H1 (cell line): ENCODE measurements around the gene ALG9. TPM values are rescaled to one million over a fixed set of nuclear protein-coding genes. Genes with fewer than 3 reads are reported as not detected.

Source experiments
- CTCF ChIA-PET: fragments of 300-600 bp; sonication (Branson Sonifier 250); formaldehyde crosslinking; loops from one replicate; lab custom pipeline; 2021; ENCODE audit not compliant: partially characterized antibody; lab: Charles Lee
- POLR2A ChIA-PET: fragments of 300-600 bp; sonication (Branson Sonifier 250); formaldehyde crosslinking; loops from one replicate; lab custom pipeline; 2021; ENCODE audit warnings: inconsistent platforms; ENCODE audit not compliant: partially characterized antibody; lab: Charles Lee
- DNase-seq, 2 experiments: peaks; one replicate each; pipeline versions ENCODE4 v3.0.0 to v3.0.0-alpha.2; 2010 to 2022; ENCODE audit warnings: low spot score in 2 of 2, low read depth in 1 of 2, mixed read lengths in 1 of 2
- FAIRE-seq: peaks from 2 replicates; lab custom pipeline; 2011; peaks lifted over from hg19 to GRCh38; lab: Jason Lieb, UNC
- H2AFZ ChIP-seq: 2 replicates; pipeline ENCODE4 v1.8.1; 2012; ENCODE audit warnings: low read length, inconsistent platforms
- H2AK5ac ChIP-seq: 2 replicates; pipeline ENCODE4 v1.6.1; 2013; ENCODE audit warnings: low read depth, low read length
- H2BK120ac ChIP-seq: replicated peaks from 2 replicates; pipeline ENCODE3; 2013; ENCODE audit warnings: low read depth, low read length, inconsistent platforms
- H2BK12ac ChIP-seq: 2 replicates; pipeline ENCODE4 v1.6.1; 2013; ENCODE audit warnings: low read depth, low read length
- H2BK15ac ChIP-seq: 2 replicates; pipeline ENCODE4 v1.6.1; 2013; ENCODE audit warnings: low read length
- H2BK20ac ChIP-seq: 2 replicates; pipeline ENCODE4 v1.6.1; 2013; ENCODE audit warnings: low read length
- H2BK5ac ChIP-seq: 2 replicates; pipeline ENCODE4 v1.6.1; 2013; ENCODE audit warnings: low read depth, low read length
- H3K14ac ChIP-seq: 2 replicates; pipeline ENCODE4 v1.6.1; 2013; ENCODE audit warnings: inconsistent platforms; ENCODE audit not compliant: insufficient read length
- H3K18ac ChIP-seq: 2 replicates; pipeline ENCODE4 v1.6.1; 2013; ENCODE audit warnings: low read length; ENCODE audit errors: extremely low read depth
- H3K23ac ChIP-seq: 2 replicates; pipeline ENCODE4 v1.6.1; 2013; ENCODE audit warnings: inconsistent platforms; ENCODE audit not compliant: insufficient read length
- H3K23me2 ChIP-seq: 2 replicates; pipeline ENCODE4 v1.6.1; 2013; ENCODE audit warnings: low read depth, low read length
- H3K27ac ChIP-seq: 2 replicates; pipeline ENCODE4 v1.6.1; 2011; ENCODE audit warnings: low read depth, low read length, inconsistent platforms
- H3K27me3 ChIP-seq, 4 experiments: replicated peaks in 1 of 4; 1 replicate in 1 of 4; 2 replicates in 3 of 4; pipeline versions ENCODE4 v1.6.1 to v1.8.1; 2011 to 2013; ENCODE audit warnings: low read length in 3 of 4, mild to moderate bottlenecking in 3 of 4, inconsistent platforms in 2 of 4, mixed read lengths in 2 of 4, moderate library complexity in 1 of 4; ENCODE audit not compliant: control insufficient read depth in 3 of 4, insufficient read depth in 3 of 4; ENCODE audit errors: extremely low read depth in 1 of 4
- H3K36me3 ChIP-seq, 4 experiments: 2 replicates each; pipeline versions ENCODE4 v1.6.1 to v1.8.1; 2011 to 2013; ENCODE audit warnings: mild to moderate bottlenecking in 4 of 4, low read length in 3 of 4, moderate library complexity in 2 of 4, control low read depth in 1 of 4, inconsistent platforms in 1 of 4; ENCODE audit not compliant: insufficient read depth in 4 of 4, control insufficient read depth in 2 of 4
- H3K4ac ChIP-seq: replicated peaks from 2 replicates; pipeline ENCODE3; 2013; ENCODE audit warnings: low read length, low read depth, mixed read lengths, inconsistent platforms; ENCODE audit not compliant: insufficient read length
- H3K4me1 ChIP-seq, 4 experiments: replicated peaks in 1 of 4; 1 replicate in 1 of 4; 2 replicates in 3 of 4; pipeline versions ENCODE4 v1.6.1 to v1.8.1; 2011 to 2013; ENCODE audit warnings: low read length in 3 of 4, inconsistent platforms in 2 of 4, mixed read lengths in 1 of 4; ENCODE audit not compliant: insufficient read depth in 4 of 4, control insufficient read depth in 3 of 4
- H3K4me2 ChIP-seq, 2 experiments: 2 replicates each; pipeline versions ENCODE4 v1.6.1 to v1.8.1; 2011 to 2013; ENCODE audit warnings: low read depth in 2 of 2, low read length in 2 of 2, control low read depth in 1 of 2, inconsistent platforms in 1 of 2, mild to moderate bottlenecking in 1 of 2; ENCODE audit not compliant: insufficient read depth in 1 of 2
- H3K4me3 ChIP-seq, 4 experiments: fragments of 200-600, 300-600 bp in 1 of 4; sonication (generic), shearing (Covaris generic), sonication (Bioruptor Twin) in 1 of 4; 2 replicates each; pipeline versions ENCODE4 v1.5.1 to v1.8.1; 2011 to 2016; ENCODE audit warnings: low read length in 4 of 4, low read depth in 3 of 4, control low read depth in 2 of 4, inconsistent platforms in 2 of 4, mild to moderate bottlenecking in 2 of 4, mixed read lengths in 1 of 4, moderate library complexity in 1 of 4; ENCODE audit not compliant: insufficient read depth in 2 of 4; ENCODE audit errors: extremely low read depth in 1 of 4
- H3K56ac ChIP-seq: replicated peaks from 2 replicates; pipeline ENCODE3; 2013; ENCODE audit warnings: low read depth, mild to moderate bottlenecking, mixed read lengths, low read length, inconsistent platforms; ENCODE audit not compliant: insufficient read length
- H3K79me1 ChIP-seq: 2 replicates; pipeline ENCODE4 v1.6.1; 2013; ENCODE audit warnings: low read depth, low read length, control low read depth
- H3K79me2 ChIP-seq, 2 experiments: 2 replicates each; pipeline versions ENCODE4 v1.6.1 to v1.8.1; 2012 to 2013; ENCODE audit warnings: low read length in 2 of 2, mild to moderate bottlenecking in 2 of 2, inconsistent platforms in 1 of 2; ENCODE audit not compliant: insufficient read depth in 2 of 2, control insufficient read depth in 1 of 2
- H3K9ac ChIP-seq, 4 experiments: replicated peaks in 1 of 4; 1 replicate in 1 of 4; 2 replicates in 3 of 4; pipeline versions ENCODE4 v1.6.1 to v1.8.1; 2011 to 2013; ENCODE audit warnings: low read depth in 3 of 4, low read length in 3 of 4, control low read depth in 2 of 4, mild to moderate bottlenecking in 2 of 4, moderate library complexity in 2 of 4, inconsistent platforms in 1 of 4; ENCODE audit errors: extremely low read depth in 1 of 4
- H3K9me3 ChIP-seq, 2 experiments: 2 replicates each; pipeline versions ENCODE4 v1.6.1 to v1.8.1; 2012 to 2013; ENCODE audit warnings: mild to moderate bottlenecking in 2 of 2, moderate library complexity in 2 of 2, control low read depth in 1 of 2, inconsistent platforms in 1 of 2, low read depth in 1 of 2, low read length in 1 of 2, mixed read lengths in 1 of 2; ENCODE audit not compliant: insufficient read depth in 2 of 2
- H4K20me1 ChIP-seq, 2 experiments: replicated peaks in 1 of 2; 2 replicates each; pipeline versions ENCODE3 to v1.8.1; 2011 to 2013; ENCODE audit warnings: inconsistent platforms in 2 of 2, low read length in 2 of 2, mild to moderate bottlenecking in 1 of 2; ENCODE audit not compliant: insufficient read depth in 2 of 2, control insufficient read depth in 1 of 2
- H4K5ac ChIP-seq: 2 replicates; pipeline ENCODE4 v1.6.1; 2013; ENCODE audit warnings: low read length, low read depth, mixed read lengths, inconsistent platforms; ENCODE audit not compliant: insufficient read length
- H4K8ac ChIP-seq: 2 replicates; pipeline ENCODE4 v1.8.0; 2013; ENCODE audit warnings: mild to moderate bottlenecking, moderate library complexity, low read length, inconsistent platforms; ENCODE audit not compliant: insufficient read depth; ENCODE audit errors: extremely low read depth
- H4K91ac ChIP-seq: replicated peaks from 2 replicates; pipeline ENCODE3; 2013; ENCODE audit warnings: low read length, mixed read lengths, inconsistent platforms; ENCODE audit not compliant: insufficient read length
- CHD2 ChIP-seq: IDR thresholded peaks from 2 replicates; pipeline ENCODE4 v1.6.1; 2012; ENCODE audit warnings: low read length, improper control_type of control experiment
- CTBP2 ChIP-seq: IDR thresholded peaks from 2 replicates; pipeline ENCODE4 v1.7.0; 2011; ENCODE audit warnings: borderline replicate concordance, mild to moderate bottlenecking, moderate library complexity, mixed read lengths, low read length; ENCODE audit not compliant: insufficient read depth, insufficient read length
- EGR1 ChIP-seq: IDR thresholded peaks from 2 replicates; pipeline ENCODE4 v1.6.1; 2011; ENCODE audit warnings: low read depth, low read length, borderline replicate concordance
- JUND ChIP-seq: IDR thresholded peaks from 2 replicates; pipeline ENCODE4 v1.6.1; 2011; ENCODE audit warnings: mild to moderate bottlenecking, improper control_type of control experiment, low read length
- POU5F1 ChIP-seq: IDR thresholded peaks from 2 replicates; pipeline ENCODE4 v1.6.1; 2011; ENCODE audit warnings: low read depth, mild to moderate bottlenecking, low read length, moderate library complexity
- SIN3A ChIP-seq, 2 experiments: IDR thresholded peaks in 1 of 2; conservative IDR thresholded peaks in 1 of 2; 2 replicates each; pipeline ENCODE4 v1.6.1; 2011 to 2012; ENCODE audit warnings: low read length in 2 of 2, improper control_type of control experiment in 1 of 2, low read depth in 1 of 2, mild to moderate bottlenecking in 1 of 2
- SIX5 ChIP-seq: IDR thresholded peaks from 2 replicates; pipeline ENCODE4 v1.6.1; 2011; ENCODE audit warnings: mild to moderate bottlenecking, low read depth, low read length
- SP4 ChIP-seq: IDR thresholded peaks from 2 replicates; pipeline ENCODE4 v1.6.1; 2012; ENCODE audit warnings: low read length, inconsistent platforms
- TAF1 ChIP-seq: IDR thresholded peaks from 2 replicates; pipeline ENCODE4 v1.6.1; 2011; ENCODE audit warnings: mild to moderate bottlenecking, low read depth, low read length
- WGBS, 2 experiments: shearing (Covaris generic) in 1 of 2; methylation state at CpG; one replicate each; pipeline versions ENCODE4 v1.1.6 to v1.1.7; 2013 to 2015; ENCODE audit warnings: low lambda C conversion rate in 2 of 2, mixed read lengths in 2 of 2, inconsistent platforms in 1 of 2, low coverage in 1 of 2, missing lambda C conversion rate in 1 of 2; ENCODE audit not compliant: insufficient replicate concordance in 2 of 2, insufficient coverage in 1 of 2, insufficient read length in 1 of 2; ENCODE audit errors: extremely low coverage in 1 of 2, missing lambda C conversion rate in 1 of 2; 5-methylcytosine and 5-hydroxymethylcytosine counted together
- polyA plus RNA-seq, 7 experiments: library from polyadenylated mRNA; depleted of rRNA in 3 of 7; stranded (reverse) in 5 of 7; unstranded in 2 of 7; fragments of >200 nt in 5 of 7; fragments of 200-250 nt in 2 of 7; gene quantifications; 1 replicate in 5 of 7; 2 replicates in 1 of 7; 4 replicates in 1 of 7; pipeline versions ENCODE4 v1.2.1 to v1.2.3, GENCODE V29; 2011 to 2013; ENCODE audit warnings: missing spikeins in 2 of 7, mixed read lengths in 2 of 7
- total RNA-seq: library from RNA; stranded (reverse); fragmentation: NEBNext Ultra II Directional; extraction: Animal tissue kit (Norgen Biotek cat#: 25700); gene quantifications from 2 replicates; pipeline ENCODE4 v1.2.1, GENCODE V29; 2021
- TF ChIP-seq, protein P1 (sequence below): IDR thresholded peaks from 2 replicates; pipeline ENCODE4 v1.6.1; 2012; ENCODE audit warnings: inconsistent platforms

Gene ALG9
- total and polyA plus RNA-seq, 2 of the 8 experiments (the other 6 are each of a cell fraction or from before 2014, with no cell fraction given): 23.5 to 24.5 TPM

GRCh38 chr11:111765984-111766833, 105.2 kb downstream of the ALG9 start, which contains the start of gene PPP2R1B:
PPP2R1B (minus strand) TSS chr11:111766389; CDS start chr11:111766361, 28 bp downstream.
- POLR2A ChIA-PET: interaction anchor here (0.6 to 4.0 kb wide), 21 partner anchors 10 to 311 kb away, joined by 3 to 25 read pairs (median 4); partner anchors contain the start of gene SIK2
- peak; percentile 58 for FAIRE-seq
- WGBS, 2 experiments: 1% methylated on average over 46 of the region's 61 CpGs; no CpG with 5 or more reads in 1 of the 2 experiments
- no peak for TF ChIP-seq CHD2
- peak; percentile 7 to 59; a peak in 1 of 4 replicates for TF ChIP-seq SIN3A (conservative IDR thresholded peaks at IDR 0.05 in 1 of 2, IDR thresholded peaks at IDR 0.05 in 1 of 2; ENCODE audit: low read depth in 1 of 2, low read length in 2 of 2)
- TF ChIP-seq EGR1: no peak
- no peak for TF ChIP-seq SP4
- TF ChIP-seq, protein P1, sequence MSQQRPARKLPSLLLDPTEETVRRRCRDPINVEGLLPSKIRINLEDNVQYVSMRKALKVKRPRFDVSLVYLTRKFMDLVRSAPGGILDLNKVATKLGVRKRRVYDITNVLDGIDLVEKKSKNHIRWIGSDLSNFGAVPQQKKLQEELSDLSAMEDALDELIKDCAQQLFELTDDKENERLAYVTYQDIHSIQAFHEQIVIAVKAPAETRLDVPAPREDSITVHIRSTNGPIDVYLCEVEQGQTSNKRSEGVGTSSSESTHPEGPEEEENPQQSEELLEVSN: peak; percentile 21
- TF ChIP-seq POU5F1: no peak
- TF ChIP-seq JUND: no peak
- no peak for TF ChIP-seq CTBP2
- peak; percentile 84 for TF ChIP-seq TAF1
- no peak for TF ChIP-seq SIX5

More at GRCh38 chr11:111765984-111766833, 105.2 kb downstream of the ALG9 start, which contains the start of gene PPP2R1B:
- peak within 1 kb of the TSS; percentile 74 to 91 (median 82) for H3K9ac ChIP-seq
- peak within 1 kb of the TSS; percentile 94 for H4K8ac ChIP-seq
- CTCF ChIA-PET: interaction anchor here (0.7 to 11.4 kb wide), 10 partner anchors 11 to 216 kb away, joined by 3 to 106 read pairs (median 4); partner anchors contain the start of gene SIK2
- peaks cover 6% of the 10 kb centered on the region for H3K23me2 ChIP-seq
- peak; percentile 43 to 86 for DNase-seq
- H4K91ac ChIP-seq: peak within 1 kb of the TSS; percentile 96
- H2BK12ac ChIP-seq: peak within 1 kb of the TSS; percentile 56; the same call in 1 of the 2 replicates
- H2AK5ac ChIP-seq: no peak within 1 kb of the TSS
- H2AFZ ChIP-seq: peak within 1 kb of the TSS; percentile 91
- H3K4ac ChIP-seq: peak within 1 kb of the TSS; percentile 66
- H4K5ac ChIP-seq: peak within 1 kb of the TSS; percentile 100
- no peaks in the 10 kb centered on the region for H3K27me3 ChIP-seq
- peaks cover 0 to 9% (median 5%) of the 10 kb centered on the region in 4 experiments; a peak in 4 of 7 replicates for H3K4me1 ChIP-seq
- H3K23ac ChIP-seq: no peak within 1 kb of the TSS
- H3K56ac ChIP-seq: peak within 1 kb of the TSS; percentile 95
- peak within 1 kb of the TSS; percentile 84 to 88 for H3K4me2 ChIP-seq
- peaks cover 0 to 25% of the 10 kb centered on the region in 2 experiments; a peak in 2 of 4 replicates for H3K79me2 ChIP-seq
- H4K20me1 ChIP-seq: peaks cover 2 to 3% of the 10 kb centered on the region in 2 experiments
- peak within 1 kb of the TSS; percentile 93 for H3K27ac ChIP-seq
- H3K9me3 ChIP-seq: no peaks in the 10 kb centered on the region
- H3K4me3 ChIP-seq: peak within 1 kb of the TSS; percentile 83 to 97 (median 91)
- H3K36me3 ChIP-seq: peaks cover 0 to 27% (median 12%) of the 10 kb centered on the region in 4 experiments; a peak in 5 of 8 replicates
- no peaks in the 10 kb centered on the region; the same call in 1 of the 2 replicates for H3K79me1 ChIP-seq
- H2BK15ac ChIP-seq: 0 out of 2 replicates have a peak within 1 kb of the TSS, but pooled peaks have one; percentile 36
- H3K18ac ChIP-seq: peak within 1 kb of the TSS; percentile 99
- no peak within 1 kb of the TSS for H3K14ac ChIP-seq
- H2BK120ac ChIP-seq: peak within 1 kb of the TSS; percentile 96
- peak within 1 kb of the TSS; percentile 91 for H2BK5ac ChIP-seq
- H2BK20ac ChIP-seq: 0 out of 2 replicates have a peak within 1 kb of the TSS, but pooled peaks have one; percentile 25
